Motor neuron (in vitro differentiated cells): ENCODE data around the gene PLCXD1. TPM values are rescaled to one million over a fixed set of nuclear protein-coding genes. Genes with fewer than 3 reads are reported as not detected.

Source experiments
- ATAC-seq, 8 experiments: fragments of 200-7000 bp; cut with Tn5 transposase; replicated peaks in 6 of 8; 2 replicates each; pipeline ENCODE4 v1.8.0; 2021; ENCODE audit warnings: mild to moderate bottlenecking in 8 of 8, moderate library complexity in 8 of 8
- H3K27ac ChIP-seq, 2 donors: fragments of 250-450 bp; sonication (Bioruptor Pico); 2 replicates each; pipeline ENCODE4 v1.9.0; 2021; ENCODE audit warnings: antibody characterized with exemption in 2 of 2, mild to moderate bottlenecking in 2 of 2, moderate library complexity in 1 of 2
- H3K4me1 ChIP-seq, 2 donors: fragments of 250-450 bp; sonication (Bioruptor Pico); replicated peaks in 1 of 2; 2 replicates each; pipeline ENCODE4 v1.6.1; 2021; ENCODE audit warnings: antibody characterized with exemption in 2 of 2, mild to moderate bottlenecking in 2 of 2, moderate library complexity in 1 of 2
- H3K4me3 ChIP-seq, 5 donors: fragments of 250-450 bp; sonication (Bioruptor Pico); 2 replicates each; pipeline ENCODE4 v1.9.0; 2021; ENCODE audit warnings: antibody characterized with exemption in 5 of 5, mild to moderate bottlenecking in 5 of 5, moderate library complexity in 4 of 5
- WGBS, 10 experiments: fragments of 450-650 bp; shearing (Covaris generic); methylation state at CpG; one replicate each; pipeline ENCODE4 v1.0.0; 2022; 5-methylcytosine and 5-hydroxymethylcytosine counted together
- in situ Hi-C, 9 experiments: fragments of 400-800 bp; cut with MboI; loops; one replicate each; pipeline ENCODE4 v1.15.0; 2021; ENCODE audit warnings: low sequenced_read_pairs in 9 of 9, low pct_unique_long_range_greater_than_20kb in 2 of 9; ENCODE audit not compliant: unreplicated experiment in 9 of 9
- total RNA-seq, 8 experiments: library from RNA; unstranded; fragments of 300-600 nt; gene quantifications; 2 replicates each; pipeline versions ENCODE4 v1.2.3 to v1.2.4, GENCODE V29; 2022

The PLCXD1 gene
- total RNA-seq, 8 experiments from 2014 or later: 1.4 to 30.3 (median 22.8) TPM

DNA sequence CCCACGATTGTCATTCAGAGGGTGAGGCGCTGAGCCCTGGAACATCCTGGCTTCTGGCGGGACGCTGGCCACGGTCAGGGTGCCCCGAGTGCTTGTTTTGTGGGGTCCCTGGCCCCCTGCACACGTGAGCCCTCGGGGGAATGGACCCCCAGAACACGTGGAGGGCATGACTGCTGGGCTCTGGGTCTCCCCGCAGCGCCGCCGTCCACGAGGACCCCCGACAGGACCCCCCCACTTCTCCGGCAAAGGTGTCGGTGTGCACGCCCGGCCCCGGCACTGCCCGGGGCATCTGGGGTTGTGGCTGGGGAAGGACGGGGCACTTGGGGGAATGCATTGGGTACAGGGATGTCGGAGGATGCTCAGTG is 51.3 kb downstream of the PLCXD1 start:
- WGBS, 10 experiments: no CpG with 5 or more reads among the region's 23 CpGs
- no peak for ATAC-seq
- H3K27ac ChIP-seq: no peak overlapping the region
- peaks cover 8 to 9% of the 10 kb centered on the region in 2 donors for H3K4me1 ChIP-seq
- H3K4me3 ChIP-seq: no peak overlapping the region
- in situ Hi-C loops: no loop called here

DNA sequence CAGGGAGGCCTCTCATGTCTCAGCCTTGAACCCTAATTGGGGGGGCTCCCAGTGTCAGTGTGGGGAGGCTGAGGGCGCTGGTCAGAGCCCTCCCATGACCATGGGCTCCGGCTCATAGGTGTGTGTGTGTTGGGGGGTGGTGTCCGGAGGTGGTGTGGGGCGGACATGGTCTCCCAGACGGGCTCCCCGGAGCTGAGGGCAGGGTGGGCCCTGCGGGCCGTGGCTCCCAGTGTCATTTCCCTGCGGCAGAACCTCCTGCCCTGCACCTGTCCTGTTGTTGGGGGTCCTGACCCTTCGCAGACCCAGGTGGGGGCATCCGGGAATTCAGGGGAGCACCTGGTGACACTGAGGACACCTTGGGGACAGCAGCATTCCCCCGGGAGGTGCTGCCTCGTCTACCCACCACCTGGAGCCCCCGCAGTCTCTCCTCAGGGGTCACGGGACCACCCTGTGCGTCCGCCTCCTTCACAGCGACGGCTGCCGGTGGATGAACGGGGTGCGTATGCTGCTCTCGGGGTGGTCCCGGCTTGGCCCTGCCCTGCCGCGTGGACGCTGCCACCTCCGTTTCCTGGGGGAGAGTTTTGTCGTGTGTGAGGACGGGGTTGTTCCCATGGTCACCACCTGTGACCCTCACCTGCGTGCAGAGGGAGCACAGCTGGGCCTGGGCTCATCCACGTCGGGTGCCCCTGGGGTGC is 51.9 kb downstream of the PLCXD1 start:
- no peak for ATAC-seq
- Histone ChIP-seq H3K4me1 (peaks cover 8 to 9% of the 10 kb centered on the region in 2 donors), H3K27ac (no peak overlapping the region), H3K4me3 (no peak overlapping the region)
- 100% methylated on average over 1 of the region's 33 CpGs; no CpG with 5 or more reads in 9 of the 10 experiments for WGBS, 10 experiments
- in situ Hi-C loops: no loop called here

DNA sequence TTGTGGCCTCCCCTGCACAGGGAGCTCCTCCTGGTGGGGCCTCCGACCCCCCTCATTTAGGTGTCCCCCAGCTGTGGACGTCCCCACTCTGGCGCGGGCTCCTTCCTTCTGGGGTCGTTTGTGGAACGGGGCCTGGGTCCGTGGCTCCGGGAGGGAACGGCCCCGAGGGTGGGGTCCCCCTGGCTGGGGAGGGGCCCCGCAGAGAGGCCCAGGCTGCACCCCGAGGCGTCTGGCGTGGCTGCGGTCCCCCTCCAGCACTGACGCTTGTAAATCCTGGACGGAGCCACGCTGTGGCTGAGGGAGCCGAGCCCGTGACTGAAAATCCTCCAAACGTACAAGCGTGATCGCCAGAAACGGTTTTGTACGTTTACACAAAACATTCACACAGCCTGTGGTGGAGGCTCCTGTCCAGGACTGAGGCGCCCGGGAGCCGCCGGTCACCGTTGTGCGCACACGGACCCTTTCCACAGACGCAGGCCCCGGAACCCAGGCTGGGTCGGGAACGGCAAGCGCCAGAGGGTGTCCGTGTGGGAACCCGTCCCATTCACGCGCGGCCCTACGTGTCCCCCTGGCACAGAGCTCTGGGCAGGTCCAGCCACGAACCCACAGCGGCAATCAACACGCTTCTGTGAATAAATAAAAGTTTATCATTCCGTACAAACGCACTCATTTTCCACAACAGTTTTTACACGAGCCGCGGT is 52.6 kb downstream of the PLCXD1 start:
- Histone ChIP-seq H3K27ac (no peak overlapping the region), H3K4me3 (no peak overlapping the region), H3K4me1 (peaks cover 8 to 9% of the 10 kb centered on the region in 2 donors)
- in situ Hi-C loops: no loop called here
- ATAC-seq: no peak
- WGBS, 10 experiments: 80 to 100% (median 87%) methylated on average over 1 to 7 of the region's 51 CpGs; no CpG with 5 or more reads in 6 of the 10 experiments

DNA sequence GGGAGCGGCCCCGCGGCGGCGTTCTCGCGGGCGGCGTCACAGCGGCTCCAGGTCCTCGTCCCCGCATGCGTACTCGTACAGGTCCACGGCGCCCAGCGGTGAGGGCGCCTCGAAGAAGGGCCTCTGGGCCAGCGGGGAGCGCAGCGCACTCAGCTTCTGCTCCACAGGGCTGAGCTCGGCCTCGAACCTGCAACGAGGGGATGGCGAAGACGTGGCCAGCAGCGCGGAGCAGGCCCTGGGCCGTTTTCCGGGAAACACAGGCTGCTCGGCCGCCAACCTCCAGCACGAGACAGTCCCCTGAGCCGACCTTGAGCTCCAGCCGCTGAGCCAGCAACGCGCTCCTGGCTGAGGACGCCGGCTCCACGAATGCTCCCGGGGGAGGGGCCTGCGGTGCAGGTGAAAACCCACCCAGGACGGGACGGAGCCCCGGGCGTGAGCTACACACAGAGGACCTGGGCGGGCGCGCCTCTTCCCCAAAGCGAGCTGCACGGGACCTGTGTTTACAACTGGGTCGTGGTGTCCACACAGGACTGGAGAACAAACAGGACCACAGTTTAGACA is 53.2 kb downstream of the PLCXD1 start:
- Histone ChIP-seq H3K4me1 (peaks cover 8 to 9% of the 10 kb centered on the region in 2 donors), H3K4me3 (no peak overlapping the region), H3K27ac (no peak overlapping the region)
- ATAC-seq: no peak
- in situ Hi-C loops: no loop called here
- WGBS, 10 experiments: 90 to 100% (median 92%) methylated on average over 2 to 17 of the region's 53 CpGs; no CpG with 5 or more reads in 6 of the 10 experiments

DNA sequence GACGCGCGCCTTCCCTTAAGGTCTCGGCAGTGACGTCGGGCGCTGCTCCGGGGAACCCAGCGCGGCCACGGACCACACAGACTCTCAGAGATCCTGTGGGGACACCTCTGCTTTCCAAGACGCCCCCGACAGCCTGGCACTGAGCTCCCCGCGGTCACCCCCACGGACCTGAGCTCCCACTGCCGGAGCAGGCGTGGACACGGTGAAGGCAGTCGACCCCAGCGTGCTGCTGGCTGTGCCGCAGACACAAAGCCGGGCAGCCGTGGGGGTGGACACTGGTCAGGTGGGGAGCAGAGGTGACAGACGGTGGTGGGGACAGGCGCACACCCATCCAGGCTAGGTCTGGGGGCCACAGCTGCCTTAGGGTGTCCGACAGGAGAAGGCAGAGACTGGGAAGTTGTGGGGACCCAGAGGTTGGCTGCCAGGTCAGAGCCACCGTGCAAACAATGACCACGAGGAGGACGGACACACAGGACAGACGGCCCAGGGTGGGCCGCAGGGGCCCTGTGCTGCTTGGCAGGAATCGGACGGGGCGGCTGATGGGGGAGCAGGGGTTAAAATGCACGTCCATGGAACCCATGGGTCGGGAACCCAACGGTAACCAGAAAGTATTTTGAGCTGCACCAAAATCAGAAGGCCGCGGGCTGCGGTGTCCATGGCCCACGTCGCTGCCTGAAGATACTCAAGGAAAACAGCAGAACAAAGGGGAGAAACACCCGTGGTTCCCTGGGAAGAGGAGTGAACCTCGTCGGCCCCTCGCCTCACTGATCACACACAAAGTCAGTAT is 54.0 kb downstream of the PLCXD1 start:
- Histone ChIP-seq H3K27ac (no peak overlapping the region), H3K4me1 (peaks cover 8 to 9% of the 10 kb centered on the region in 2 donors), H3K4me3 (no peak overlapping the region)
- in situ Hi-C loops: no loop called here
- ATAC-seq: no peak
- 90 to 100% (median 97%) methylated on average over 1 to 8 of the region's 47 CpGs; no CpG with 5 or more reads in 6 of the 10 experiments for WGBS, 10 experiments

DNA sequence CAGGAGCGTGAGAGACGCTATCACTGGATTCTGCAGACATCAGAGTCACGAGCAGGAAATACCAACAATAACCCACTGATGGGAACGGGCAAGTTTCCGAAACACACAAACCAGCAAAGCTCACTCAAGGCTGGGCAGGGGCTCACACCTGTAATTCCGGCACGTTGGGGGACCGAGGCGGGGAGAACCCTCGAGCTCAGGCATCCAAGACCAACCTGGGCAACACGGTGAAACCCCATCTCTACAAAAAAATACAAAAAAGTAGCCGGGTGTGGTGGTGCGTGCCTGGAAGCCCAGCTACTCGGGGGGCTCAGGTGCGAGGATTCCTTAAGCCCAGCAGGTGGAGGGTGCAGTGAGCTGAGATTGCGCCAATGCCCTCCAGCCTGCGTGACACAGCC is 54.6 kb downstream of the PLCXD1 start:
- H3K27ac ChIP-seq: no peak overlapping the region
- H3K4me3 ChIP-seq: no peak overlapping the region
- ATAC-seq: no peak
- peaks cover 8 to 9% of the 10 kb centered on the region in 2 donors for H3K4me1 ChIP-seq
- 87 to 100% (median 94%) methylated on average over 1 to 10 of the region's 17 CpGs; no CpG with 5 or more reads in 4 of the 10 experiments for WGBS, 10 experiments
- in situ Hi-C loops: no loop called here

DNA sequence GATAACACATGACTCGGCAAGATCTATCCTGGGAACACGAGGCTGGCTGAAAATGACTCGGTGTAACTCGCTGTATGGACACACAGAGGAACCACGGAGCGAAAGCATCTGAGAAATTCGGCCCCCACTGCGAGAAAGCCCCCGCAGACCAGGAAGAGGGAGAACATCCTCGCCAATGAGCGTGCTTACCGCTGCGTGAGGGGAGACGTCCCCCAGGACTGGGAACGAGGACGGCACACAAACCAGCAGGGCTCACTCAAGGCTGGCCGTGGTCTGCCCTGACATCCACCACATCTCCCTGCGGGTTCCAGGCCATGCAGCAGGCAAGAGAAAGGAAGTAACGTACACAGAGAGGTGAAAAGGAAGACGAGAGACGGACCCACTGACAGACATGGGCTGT is 55.0 kb downstream of the PLCXD1 start:
- ATAC-seq: no peak
- H3K4me1 ChIP-seq: peaks cover 5 to 7% of the 10 kb centered on the region in 2 donors
- no peak overlapping the region for H3K27ac ChIP-seq
- in situ Hi-C loops: no loop called here
- 67 to 93% (median 85%) methylated on average over 2 to 16 of the region's 21 CpGs; no CpG with 5 or more reads in 4 of the 10 experiments for WGBS, 10 experiments
- no peak overlapping the region for H3K4me3 ChIP-seq

DNA sequence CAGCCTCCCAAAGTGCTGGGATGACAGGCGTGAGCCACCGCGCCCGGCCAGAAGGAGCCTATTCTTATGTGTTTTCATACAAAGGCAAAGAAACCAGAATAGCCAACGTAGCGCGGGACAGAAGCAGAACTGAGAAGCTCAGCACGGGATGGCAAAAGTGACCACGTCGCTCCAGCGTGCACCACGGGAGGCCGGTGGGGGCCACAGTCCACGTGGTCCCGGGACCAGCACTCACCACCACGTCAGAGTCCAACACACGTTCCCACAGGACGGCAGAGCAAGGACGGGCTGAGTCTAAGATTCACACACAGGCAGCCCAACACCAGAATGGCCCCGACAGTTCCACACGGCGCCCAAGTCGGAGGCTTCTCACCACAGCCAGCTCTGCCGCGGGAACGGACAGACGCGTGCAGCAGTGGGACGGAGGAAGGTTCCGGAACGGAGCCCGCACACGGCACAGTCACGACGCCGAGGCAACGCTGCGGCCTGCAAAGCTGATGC is 56.2 kb downstream of the PLCXD1 start:
- no peaks in the 10 kb centered on the region for H3K4me1 ChIP-seq
- no peak overlapping the region for H3K27ac ChIP-seq
- in situ Hi-C loops: no loop called here
- ATAC-seq: no peak
- no peak overlapping the region for H3K4me3 ChIP-seq
- WGBS, 10 experiments: 80 to 100% (median 83%) methylated on average over 1 to 12 of the region's 38 CpGs; no CpG with 5 or more reads in 5 of the 10 experiments

DNA sequence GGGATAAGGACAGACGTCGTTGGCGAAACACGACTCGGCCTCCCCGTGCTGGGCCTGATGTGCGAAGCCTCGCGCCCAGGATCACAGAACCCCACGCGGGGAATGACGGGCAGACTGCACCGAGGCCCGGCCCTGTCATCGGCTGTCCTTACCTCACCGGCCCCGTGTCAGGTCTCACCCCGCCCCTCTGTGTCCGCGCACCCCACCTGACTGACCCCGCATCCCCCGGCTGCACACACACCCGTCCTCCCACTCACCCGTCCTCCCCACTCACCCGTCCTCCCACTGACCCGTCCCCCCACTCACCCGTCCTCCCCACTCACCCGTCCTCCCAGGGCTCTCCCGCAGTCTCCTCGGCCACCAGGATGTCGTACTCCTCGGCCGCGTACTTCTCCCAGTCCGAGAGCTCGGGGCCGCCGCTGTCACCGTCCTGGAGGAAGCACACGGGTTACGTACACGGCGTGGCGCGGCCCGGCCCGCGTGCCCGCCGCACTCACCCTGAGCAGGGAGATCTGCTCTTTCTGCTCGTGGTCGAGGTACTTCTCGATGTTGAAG is 57.2 kb downstream of the PLCXD1 start:
- Histone ChIP-seq H3K4me1 (no peaks in the 10 kb centered on the region), H3K27ac (no peak overlapping the region), H3K4me3 (no peak overlapping the region)
- ATAC-seq: no peak
- in situ Hi-C loops: no loop called here
- WGBS, 10 experiments: 98 to 100% methylated on average over 1 to 10 of the region's 53 CpGs; no CpG with 5 or more reads in 8 of the 10 experiments

DNA sequence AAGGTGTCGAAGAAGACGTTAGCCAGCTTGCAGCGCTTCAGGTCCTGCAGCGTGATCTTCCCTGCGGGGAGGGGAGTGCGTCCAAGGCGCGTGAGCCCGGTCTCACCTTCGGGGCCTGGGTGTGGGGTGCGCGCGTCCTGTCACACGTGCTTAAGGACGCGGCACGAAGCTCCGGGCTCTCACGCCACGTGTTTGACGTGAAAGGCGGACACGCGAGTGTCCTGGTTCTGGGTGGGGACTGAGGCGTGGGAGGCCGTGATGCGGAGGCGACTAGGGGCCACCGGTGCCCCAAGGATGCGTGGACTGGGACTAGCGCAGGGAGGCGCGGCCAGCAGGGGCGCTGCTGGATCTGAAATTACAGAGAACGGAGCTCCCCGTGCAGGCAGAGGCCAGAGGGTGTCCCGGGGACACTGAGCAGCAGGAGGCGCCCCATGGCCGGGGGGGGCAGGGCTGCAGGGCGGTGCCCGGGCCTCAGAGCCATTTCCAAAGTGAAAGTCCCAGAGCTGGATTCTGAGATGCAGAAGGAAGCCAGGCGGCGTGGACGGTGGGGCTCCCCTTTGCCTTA is 57.7 kb downstream of the PLCXD1 start:
- H3K27ac ChIP-seq: no peak overlapping the region
- whole genome bisulfite sequencing, 10 experiments: 80 to 98% (median 91%) methylated on average over 1 to 21 of the region's 44 CpGs; no CpG with 5 or more reads in 7 of the 10 experiments
- no peak for ATAC-seq
- in situ Hi-C loops: no loop called here
- H3K4me3 ChIP-seq: no peak overlapping the region
- no peaks in the 10 kb centered on the region for H3K4me1 ChIP-seq

DNA sequence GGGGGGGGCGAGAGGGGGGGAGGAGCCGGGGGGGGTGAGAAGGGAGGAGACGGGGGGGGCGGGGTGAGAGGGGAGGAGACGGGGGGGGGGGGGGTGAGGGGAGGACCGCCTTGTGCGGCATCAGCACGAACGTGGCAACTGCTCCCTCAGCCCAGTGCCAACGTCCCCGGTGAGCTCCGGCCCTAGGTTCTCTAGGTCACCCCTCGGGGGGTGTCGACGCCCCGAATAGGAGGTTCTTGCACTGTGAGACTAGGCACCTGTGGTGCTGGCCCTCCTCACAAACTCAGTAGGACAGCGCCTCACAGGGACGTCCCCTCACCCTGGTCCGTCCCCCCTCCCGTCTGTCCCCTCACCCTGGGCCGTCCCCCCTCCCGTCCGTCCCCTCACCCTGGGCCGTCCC is 58.9 kb downstream of the PLCXD1 start:
- no peak overlapping the region for H3K27ac ChIP-seq
- H3K4me1 ChIP-seq: no peaks in the 10 kb centered on the region
- in situ Hi-C loops: no loop called here
- no peak overlapping the region for H3K4me3 ChIP-seq
- no peak for ATAC-seq
- no CpG with 5 or more reads among the region's 24 CpGs for WGBS, 10 experiments

DNA sequence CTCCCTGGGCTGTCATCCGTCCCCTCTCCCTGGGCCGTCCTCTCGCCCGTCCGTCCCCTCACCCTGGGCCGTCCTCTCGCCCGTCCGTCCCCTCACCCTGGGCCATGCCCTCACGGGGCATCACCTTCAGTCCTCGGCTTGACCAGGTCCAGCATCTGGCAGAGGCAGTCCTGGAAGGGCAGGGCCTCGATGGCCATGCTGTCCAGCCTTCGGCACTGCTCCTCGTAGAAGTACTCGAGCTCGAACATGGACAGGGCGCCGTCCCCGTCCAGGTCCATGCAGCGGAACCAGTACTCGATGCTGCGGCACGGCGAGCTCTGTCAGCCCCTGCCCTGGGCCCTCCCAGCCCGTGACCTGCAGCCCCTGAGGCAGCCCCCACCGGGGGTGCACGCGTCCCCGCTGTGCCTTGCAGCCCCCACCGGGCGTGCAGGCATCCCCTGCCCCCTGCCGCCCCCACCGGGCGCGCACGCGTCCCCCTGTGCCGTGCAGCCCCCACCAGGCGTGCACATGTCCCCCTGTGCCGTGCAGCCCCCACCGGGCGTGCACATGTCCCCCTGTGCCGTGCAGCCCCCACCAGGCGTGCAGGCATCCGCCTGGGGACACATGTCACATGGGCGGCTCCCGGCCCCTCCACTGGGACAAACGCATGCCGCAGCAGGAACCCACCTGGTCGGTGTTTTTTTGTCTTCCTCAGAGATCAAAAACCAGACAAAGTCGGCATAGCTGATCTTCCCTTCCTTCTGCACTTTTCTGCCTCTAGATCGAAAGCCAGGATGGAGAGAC is 59.7 kb downstream of the PLCXD1 start:
- no peak overlapping the region for H3K4me3 ChIP-seq
- WGBS, 10 experiments: no CpG with 5 or more reads among the region's 52 CpGs
- no peaks in the 10 kb centered on the region for H3K4me1 ChIP-seq
- H3K27ac ChIP-seq: no peak overlapping the region
- in situ Hi-C loops: no loop called here
- ATAC-seq: no peak
